Measurements from ENCODE around the gene KCNG2.

DNA sequence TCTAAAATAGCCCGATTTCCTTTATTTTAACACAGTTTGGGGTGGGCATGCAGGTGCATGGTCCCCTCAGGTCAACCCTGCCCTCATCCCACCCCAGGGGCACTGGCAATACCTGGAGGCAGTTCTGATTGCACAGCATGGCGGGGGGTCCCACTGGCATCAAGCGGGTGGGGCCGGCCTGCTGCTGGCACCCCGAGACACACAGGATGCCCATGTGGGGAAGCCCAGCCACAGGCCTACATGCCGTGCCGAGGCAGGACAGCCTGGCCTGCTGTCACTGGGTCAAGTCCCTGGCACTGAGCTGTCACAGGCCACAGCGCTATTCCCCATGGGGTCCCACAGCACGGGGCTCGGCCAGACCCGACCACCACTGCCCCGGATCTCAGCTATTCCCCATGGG, 11.9 kb upstream of the KCNG2 start:
- TF ChIP-seq POLR2A (IDR thresholded peaks at IDR 0.05; ENCODE audit: low read depth, low read length) = no peak
- TF ChIP-seq ATF7 (IDR thresholded peaks at IDR 0.05; ENCODE audit: low read depth) = no peak
- TF ChIP-seq EZH2 (IDR thresholded peaks at IDR 0.05; ENCODE audit: borderline replicate concordance, control insufficient read depth, low read depth, low read length) = no peak
- no peak for TF ChIP-seq CREM (IDR thresholded peaks at IDR 0.05; ENCODE audit: low read depth)
- no peak for TF ChIP-seq TAF1 (IDR thresholded peaks at IDR 0.05; ENCODE audit: borderline replicate concordance, low read depth, low read length)
- no peak for TF ChIP-seq ZNF384 (IDR thresholded peaks at IDR 0.05; ENCODE audit: borderline replicate concordance, low read depth, low read length)
- no peak for TF ChIP-seq ZNF24 (IDR thresholded peaks at IDR 0.05)
- no peak for TF ChIP-seq SMAD5 (IDR thresholded peaks at IDR 0.05; ENCODE audit: low read depth)
- TF ChIP-seq RB1 (IDR thresholded peaks at IDR 0.05; ENCODE audit: borderline replicate concordance) = no peak
- TF ChIP-seq NBN (IDR thresholded peaks at IDR 0.05) = no peak
- TF ChIP-seq NR2C2 (IDR thresholded peaks at IDR 0.05; ENCODE audit: borderline replicate concordance, control insufficient read depth, insufficient read length, low read depth) = no peak
- TF ChIP-seq ZNF687 (IDR thresholded peaks at IDR 0.05) = no peak
- TF ChIP-seq, protein P1, sequence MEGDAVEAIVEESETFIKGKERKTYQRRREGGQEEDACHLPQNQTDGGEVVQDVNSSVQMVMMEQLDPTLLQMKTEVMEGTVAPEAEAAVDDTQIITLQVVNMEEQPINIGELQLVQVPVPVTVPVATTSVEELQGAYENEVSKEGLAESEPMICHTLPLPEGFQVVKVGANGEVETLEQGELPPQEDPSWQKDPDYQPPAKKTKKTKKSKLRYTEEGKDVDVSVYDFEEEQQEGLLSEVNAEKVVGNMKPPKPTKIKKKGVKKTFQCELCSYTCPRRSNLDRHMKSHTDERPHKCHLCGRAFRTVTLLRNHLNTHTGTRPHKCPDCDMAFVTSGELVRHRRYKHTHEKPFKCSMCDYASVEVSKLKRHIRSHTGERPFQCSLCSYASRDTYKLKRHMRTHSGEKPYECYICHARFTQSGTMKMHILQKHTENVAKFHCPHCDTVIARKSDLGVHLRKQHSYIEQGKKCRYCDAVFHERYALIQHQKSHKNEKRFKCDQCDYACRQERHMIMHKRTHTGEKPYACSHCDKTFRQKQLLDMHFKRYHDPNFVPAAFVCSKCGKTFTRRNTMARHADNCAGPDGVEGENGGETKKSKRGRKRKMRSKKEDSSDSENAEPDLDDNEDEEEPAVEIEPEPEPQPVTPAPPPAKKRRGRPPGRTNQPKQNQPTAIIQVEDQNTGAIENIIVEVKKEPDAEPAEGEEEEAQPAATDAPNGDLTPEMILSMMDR (IDR thresholded peaks at IDR 0.05 in 2 of 3, conservative IDR thresholded peaks at IDR 0.05 in 1 of 3; ENCODE audit: control insufficient read depth in 2 of 3, extremely low read depth in 1 of 3, insufficient read depth in 1 of 3, low read depth in 3 of 3, low read length in 3 of 3) = no peak

Data from GM12878 (cell line).